B cell (primary cell): ENCODE data around the gene ALG5. TPM values are rescaled to one million over a fixed set of nuclear protein-coding genes. Genes with fewer than 3 reads are reported as not detected.

ENCODE experiments used
- ATAC-seq: fragments of 200-7000 bp; cut with Tn5 transposase; one replicate; pipeline ENCODE4 v1.10.0; 2021; ENCODE audit warnings: low read depth, mild to moderate bottlenecking, moderate number of reproducible peaks, moderate library complexity
- CTCF ChIA-PET: fragments of 350-600 bp; sonication (Branson Sonifier 250); formaldehyde crosslinking; loops from one replicate; lab custom pipeline; 2021; ENCODE audit warnings: antibody characterized with exemption, inconsistent platforms; lab: Charles Lee
- POLR2A ChIA-PET: fragments of 350-600 bp; sonication (Branson Sonifier 250); formaldehyde crosslinking; loops from one replicate; lab custom pipeline; 2021; ENCODE audit warnings: antibody characterized with exemption; lab: Charles Lee
- DNase-seq: peaks from one replicate; pipeline ENCODE4 v3.0.0; 2013
- H2AFZ ChIP-seq: 2 replicates; pipeline ENCODE4 v1.6.1; 2012; ENCODE audit warnings: mild to moderate bottlenecking, low read depth, low read length; ENCODE audit not compliant: insufficient read depth, poor library complexity, severe bottlenecking
- H3K27ac ChIP-seq, 2 donors: 1 replicate in 1 of 2; 2 replicates in 1 of 2; pipeline ENCODE4 v1.5.1; 2012 to 2013; ENCODE audit warnings: low read length in 2 of 2, mild to moderate bottlenecking in 2 of 2, moderate library complexity in 1 of 2
- H3K27me3 ChIP-seq, 4 experiments: fragments of 200-600 bp in 1 of 4; sonication (generic) in 1 of 4; replicated peaks in 1 of 4; 1 replicate in 2 of 4; 2 replicates in 2 of 4; pipeline versions ENCODE4 v1.6.1 to v1.7.0; 2013 to 2016; ENCODE audit warnings: low read length in 3 of 4, mild to moderate bottlenecking in 2 of 4, mixed read lengths in 1 of 4, moderate library complexity in 1 of 4; ENCODE audit not compliant: insufficient read depth in 4 of 4, control insufficient read depth in 3 of 4; ENCODE audit errors: control extremely low read depth in 1 of 4
- H3K36me3 ChIP-seq, 2 experiments: replicated peaks in 1 of 2; 1 replicate in 1 of 2; 2 replicates in 1 of 2; pipeline versions ENCODE4 v1.6.1 to v1.7.1; 2013; ENCODE audit warnings: low read length in 1 of 2; ENCODE audit not compliant: insufficient read depth in 2 of 2, control insufficient read depth in 1 of 2; ENCODE audit errors: control extremely low read depth in 1 of 2, extremely low read depth in 1 of 2
- H3K4me1 ChIP-seq, 2 donors: fragments of 200-600 bp in 1 of 2; sonication (generic) in 1 of 2; 1 replicate in 1 of 2; 2 replicates in 1 of 2; pipeline versions ENCODE4 v1.5.1 to v1.6.1; 2013 to 2017; ENCODE audit warnings: low read length in 2 of 2; ENCODE audit not compliant: control insufficient read depth in 2 of 2, insufficient read depth in 2 of 2
- H3K4me2 ChIP-seq: replicated peaks from 2 replicates; pipeline ENCODE3; 2012; ENCODE audit warnings: mild to moderate bottlenecking, low read depth, low read length; ENCODE audit not compliant: poor library complexity, severe bottlenecking
- H3K4me3 ChIP-seq, 5 experiments: fragments of 200-600 bp in 1 of 5; sonication (generic) in 1 of 5; 1 replicate in 3 of 5; 2 replicates in 2 of 5; pipeline versions ENCODE4 v1.5.1 to v1.7.0; 2011 to 2016; ENCODE audit warnings: low read length in 4 of 5, mild to moderate bottlenecking in 4 of 5, low read depth in 2 of 5, control low read depth in 1 of 5, moderate library complexity in 1 of 5; ENCODE audit not compliant: insufficient read depth in 1 of 5; ENCODE audit errors: control extremely low read depth in 1 of 5, extremely low read depth in 1 of 5
- H3K79me2 ChIP-seq: fragments of 200-600 bp; sonication (generic); one replicate; pipeline ENCODE4 v1.6.0; 2016; ENCODE audit warnings: low read length; ENCODE audit not compliant: control insufficient read depth, insufficient read depth
- H3K9ac ChIP-seq: fragments of 200-600 bp; sonication (generic); 2 replicates; pipeline ENCODE4 v1.6.1; 2017; ENCODE audit warnings: mild to moderate bottlenecking, low read length, moderate library complexity
- H3K9me3 ChIP-seq, 3 donors: one replicate each; pipeline versions ENCODE4 v1.6.1 to v1.7.1; 2013; ENCODE audit warnings: low read length in 2 of 3; ENCODE audit not compliant: control insufficient read depth in 2 of 3, insufficient read depth in 1 of 3; ENCODE audit errors: control extremely low read depth in 1 of 3
- H4K20me1 ChIP-seq: 2 replicates; pipeline ENCODE4 v1.6.0; 2012; ENCODE audit warnings: mild to moderate bottlenecking, low read length; ENCODE audit not compliant: insufficient read depth, control insufficient read depth, poor library complexity, severe bottlenecking
- H3K27ac Mint-ChIP-seq: one replicate; pipeline ENCODE4 v1.8.0; 2021; ENCODE audit warnings: mixed read lengths
- H3K27me3 Mint-ChIP-seq: one replicate; pipeline ENCODE4 v1.8.0; 2021; ENCODE audit warnings: mixed read lengths
- H3K4me1 Mint-ChIP-seq: one replicate; pipeline ENCODE4 v1.8.0; 2021; ENCODE audit warnings: mixed read lengths
- H3K4me3 Mint-ChIP-seq: one replicate; pipeline ENCODE4 v1.8.0; 2021; ENCODE audit warnings: mixed read lengths
- H3K9me3 Mint-ChIP-seq: one replicate; pipeline ENCODE4 v1.8.0; 2022; ENCODE audit warnings: mixed read lengths; ENCODE audit not compliant: insufficient read depth
- EZH2 ChIP-seq: IDR thresholded peaks from 2 replicates; pipeline ENCODE4 v1.6.1; 2012; ENCODE audit warnings: borderline replicate concordance, low read depth, mild to moderate bottlenecking, moderate library complexity, low read length; ENCODE audit not compliant: insufficient read depth, poor library complexity, severe bottlenecking
- WGBS: methylation state at CpG from one replicate; pipeline ENCODE4 v1.1.5; 2013; ENCODE audit warnings: missing lambda C conversion rate; ENCODE audit not compliant: insufficient coverage; 5-methylcytosine and 5-hydroxymethylcytosine counted together
- intact Hi-C: fragments of 100-400 bp; cut with micrococcal nuclease; formaldehyde crosslinking; loops from one replicate; pipeline ENCODE4 v1.10.0; 2022
- polyA plus RNA-seq: library from polyadenylated mRNA; depleted of rRNA; stranded (reverse); fragments of >200 nt; gene quantifications from 2 replicates; pipeline ENCODE4 v1.2.3, GENCODE V29; 2012
- total RNA-seq, 2 donors: library from RNA; stranded (reverse); fragments of 120-200 nt in 1 of 2; gene quantifications; 1 replicate in 1 of 2; 2 replicates in 1 of 2; pipeline versions ENCODE4 v1.2.3 to v1.2.4, GENCODE V29; 2013 to 2022
- TF ChIP-seq, protein P1 (sequence below): fragments of 200-600 bp; IDR thresholded peaks from one replicate; pipeline ENCODE4 v1.8.0; 2022; ENCODE audit warnings: antibody characterized with exemption, mild to moderate bottlenecking

The ALG5 gene
- total and polyA plus RNA-seq, 2 donors (not counting 1 experiment from before 2014, with no cell fraction given) = 15.2 to 21.0 TPM

DNA sequence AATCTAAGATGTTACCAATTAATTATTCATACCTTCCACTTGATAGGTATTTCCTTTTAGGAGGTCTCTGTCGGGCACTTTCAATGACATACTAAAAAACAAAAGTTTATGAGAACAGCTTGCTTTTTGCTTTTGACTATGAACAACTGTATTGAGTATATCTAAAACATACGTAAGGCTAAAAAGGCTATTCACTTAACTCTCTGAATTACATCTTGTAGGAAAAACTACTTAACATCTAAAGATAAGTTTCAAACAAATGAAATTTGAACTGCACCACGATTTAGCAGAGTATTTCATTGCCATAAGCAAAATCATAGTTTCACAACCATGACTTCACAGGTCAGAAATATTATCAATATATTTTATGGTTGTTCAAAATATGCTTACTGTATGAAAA lies 48.7 kb upstream of the ALG5 start:
- no CpG with 5 or more reads among the region's 3 CpGs for WGBS
- ATAC-seq = no peak
- Mint-ChIP-seq H3K27ac (no peak overlapping the region), H3K4me1 (peaks cover 18% of the 10 kb centered on the region), H3K4me3 (no peak overlapping the region), H3K27me3 (no peaks in the 10 kb centered on the region), H3K9me3 (no peaks in the 10 kb centered on the region)
- no peak overlapping the region for H3K9ac ChIP-seq
- H3K27ac ChIP-seq = no peak overlapping the region
- intact Hi-C loops = no loop called here
- H3K4me3 ChIP-seq = no peak overlapping the region
- H4K20me1 ChIP-seq = peaks cover 25% of the 10 kb centered on the region
- POLR2A ChIA-PET = no interaction called here
- no peaks in the 10 kb centered on the region for H3K27me3 ChIP-seq
- H3K79me2 ChIP-seq = peaks cover 38% of the 10 kb centered on the region
- H2AFZ ChIP-seq = no peak overlapping the region
- no peaks in the 10 kb centered on the region for H3K4me1 ChIP-seq
- peaks cover 16 to 39% of the 10 kb centered on the region in 2 experiments for H3K36me3 ChIP-seq
- TF ChIP-seq, protein P1, sequence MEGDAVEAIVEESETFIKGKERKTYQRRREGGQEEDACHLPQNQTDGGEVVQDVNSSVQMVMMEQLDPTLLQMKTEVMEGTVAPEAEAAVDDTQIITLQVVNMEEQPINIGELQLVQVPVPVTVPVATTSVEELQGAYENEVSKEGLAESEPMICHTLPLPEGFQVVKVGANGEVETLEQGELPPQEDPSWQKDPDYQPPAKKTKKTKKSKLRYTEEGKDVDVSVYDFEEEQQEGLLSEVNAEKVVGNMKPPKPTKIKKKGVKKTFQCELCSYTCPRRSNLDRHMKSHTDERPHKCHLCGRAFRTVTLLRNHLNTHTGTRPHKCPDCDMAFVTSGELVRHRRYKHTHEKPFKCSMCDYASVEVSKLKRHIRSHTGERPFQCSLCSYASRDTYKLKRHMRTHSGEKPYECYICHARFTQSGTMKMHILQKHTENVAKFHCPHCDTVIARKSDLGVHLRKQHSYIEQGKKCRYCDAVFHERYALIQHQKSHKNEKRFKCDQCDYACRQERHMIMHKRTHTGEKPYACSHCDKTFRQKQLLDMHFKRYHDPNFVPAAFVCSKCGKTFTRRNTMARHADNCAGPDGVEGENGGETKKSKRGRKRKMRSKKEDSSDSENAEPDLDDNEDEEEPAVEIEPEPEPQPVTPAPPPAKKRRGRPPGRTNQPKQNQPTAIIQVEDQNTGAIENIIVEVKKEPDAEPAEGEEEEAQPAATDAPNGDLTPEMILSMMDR = no peak
- TF ChIP-seq EZH2 = no peak
- DNase-seq = no peak
- H3K4me2 ChIP-seq = no peak overlapping the region
- CTCF ChIA-PET = no interaction called here
- H3K9me3 ChIP-seq = no peaks in the 10 kb centered on the region

DNA sequence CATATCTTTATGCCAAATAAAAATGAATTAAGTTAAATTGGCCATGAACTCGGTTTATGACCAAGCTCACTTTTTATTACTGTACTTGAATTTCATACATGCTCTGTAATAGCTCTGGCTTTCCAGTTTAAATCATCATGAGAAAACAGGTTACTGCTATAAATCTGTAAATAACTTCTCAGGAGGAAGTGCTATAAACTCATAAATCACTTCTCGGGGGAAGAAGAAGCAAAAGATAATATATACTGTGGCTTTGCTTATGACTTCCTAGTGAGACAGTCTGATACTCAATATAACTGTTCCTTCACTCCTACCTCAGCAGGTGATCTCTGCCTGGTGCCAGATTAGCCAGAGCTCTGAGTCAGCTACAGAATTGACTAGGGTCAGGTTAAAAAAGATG lies 47.9 kb upstream of the ALG5 start:
- Mint-ChIP-seq H3K9me3 (no peaks in the 10 kb centered on the region), H3K4me3 (no peak overlapping the region), H3K4me1 (peaks cover 10% of the 10 kb centered on the region), H3K27me3 (no peaks in the 10 kb centered on the region), H3K27ac (no peak overlapping the region)
- Histone ChIP-seq H3K9ac (no peak overlapping the region), H3K4me2 (no peak overlapping the region), H3K27me3 (no peaks in the 10 kb centered on the region), H2AFZ (no peak overlapping the region), H4K20me1 (peaks cover 24% of the 10 kb centered on the region), H3K36me3 (peaks cover 19 to 47% of the 10 kb centered on the region in 2 experiments), H3K79me2 (peaks cover 30% of the 10 kb centered on the region), H3K27ac (no peak overlapping the region), H3K4me3 (no peak overlapping the region), H3K9me3 (no peaks in the 10 kb centered on the region), H3K4me1 (no peaks in the 10 kb centered on the region)
- WGBS = no CpG with 5 or more reads among the region's 2 CpGs
- POLR2A ChIA-PET = no interaction called here
- CTCF ChIA-PET = no interaction called here
- ATAC-seq = no peak
- no peak for DNase-seq
- intact Hi-C loops = no loop called here
- TF ChIP-seq, protein P1 = no peak
- TF ChIP-seq EZH2 = no peak
